GM18867 (cell line): ENCODE measurements around the gene AGTPBP1.

Experiments
- ATAC-seq: cut with Tn5 transposase; IDR thresholded peaks from one replicate; pipeline ENCODE4 v1.9.1; 2021; ENCODE audit warnings: mild to moderate bottlenecking, moderate library complexity; ENCODE audit not compliant: unreplicated experiment

AGTPBP1 gene

GRCh38 chr9:85510830-85511504, 230.8 kb downstream of the AGTPBP1 start:
- no peak for ATAC-seq

- no peak for ATAC-seq
Observed at GRCh38 chr9:85508616-85509015, 233.1 kb downstream of the AGTPBP1 start.

GRCh38 chr9:85505612-85506011, 236.1 kb downstream of the AGTPBP1 start:
- no peak for ATAC-seq

- peak; percentile 48 for ATAC-seq
Observed at GRCh38 chr9:85502815-85503655, 238.7 kb downstream of the AGTPBP1 start.

- no peak for ATAC-seq
Observed at GRCh38 chr9:85501882-85502281, 239.9 kb downstream of the AGTPBP1 start.

GRCh38 chr9:85501456-85501855, 240.3 kb downstream of the AGTPBP1 start:
- ATAC-seq: no peak
